ENCODE data around the gene LRP6. TPM values are rescaled to one million over a fixed set of nuclear protein-coding genes. Genes with fewer than 3 reads are reported as not detected.
"Not testable (repeated sequence)": the region's sequence is repeated elsewhere in the genome, so short reads cannot be mapped to it uniquely, and the experiment has no call there.

The LRP6 gene
- total RNA-seq, 1 donor from 2014 or later: 55.8 TPM

- intact Hi-C loops (cut with DNase I): no loop called here
- H3K4me3 ChIP-seq: no peak overlapping the region
- peaks cover 62% of the 10 kb centered on the region for H3K36me3 ChIP-seq
- DNase-seq (no peak), ATAC-seq (no peak)
- no peak overlapping the region for H3K27ac ChIP-seq
- H3K9me3 ChIP-seq: no peaks in the 10 kb centered on the region
- no peaks in the 10 kb centered on the region for H3K27me3 ChIP-seq
- TF ChIP-seq, protein P1, sequence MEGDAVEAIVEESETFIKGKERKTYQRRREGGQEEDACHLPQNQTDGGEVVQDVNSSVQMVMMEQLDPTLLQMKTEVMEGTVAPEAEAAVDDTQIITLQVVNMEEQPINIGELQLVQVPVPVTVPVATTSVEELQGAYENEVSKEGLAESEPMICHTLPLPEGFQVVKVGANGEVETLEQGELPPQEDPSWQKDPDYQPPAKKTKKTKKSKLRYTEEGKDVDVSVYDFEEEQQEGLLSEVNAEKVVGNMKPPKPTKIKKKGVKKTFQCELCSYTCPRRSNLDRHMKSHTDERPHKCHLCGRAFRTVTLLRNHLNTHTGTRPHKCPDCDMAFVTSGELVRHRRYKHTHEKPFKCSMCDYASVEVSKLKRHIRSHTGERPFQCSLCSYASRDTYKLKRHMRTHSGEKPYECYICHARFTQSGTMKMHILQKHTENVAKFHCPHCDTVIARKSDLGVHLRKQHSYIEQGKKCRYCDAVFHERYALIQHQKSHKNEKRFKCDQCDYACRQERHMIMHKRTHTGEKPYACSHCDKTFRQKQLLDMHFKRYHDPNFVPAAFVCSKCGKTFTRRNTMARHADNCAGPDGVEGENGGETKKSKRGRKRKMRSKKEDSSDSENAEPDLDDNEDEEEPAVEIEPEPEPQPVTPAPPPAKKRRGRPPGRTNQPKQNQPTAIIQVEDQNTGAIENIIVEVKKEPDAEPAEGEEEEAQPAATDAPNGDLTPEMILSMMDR (IDR thresholded peaks at IDR 0.05): no peak
- no peaks in the 10 kb centered on the region for H3K4me1 ChIP-seq
Observed at GRCh38 chr12:12126551-12126950, 140.3 kb downstream of the LRP6 start.

DNA sequence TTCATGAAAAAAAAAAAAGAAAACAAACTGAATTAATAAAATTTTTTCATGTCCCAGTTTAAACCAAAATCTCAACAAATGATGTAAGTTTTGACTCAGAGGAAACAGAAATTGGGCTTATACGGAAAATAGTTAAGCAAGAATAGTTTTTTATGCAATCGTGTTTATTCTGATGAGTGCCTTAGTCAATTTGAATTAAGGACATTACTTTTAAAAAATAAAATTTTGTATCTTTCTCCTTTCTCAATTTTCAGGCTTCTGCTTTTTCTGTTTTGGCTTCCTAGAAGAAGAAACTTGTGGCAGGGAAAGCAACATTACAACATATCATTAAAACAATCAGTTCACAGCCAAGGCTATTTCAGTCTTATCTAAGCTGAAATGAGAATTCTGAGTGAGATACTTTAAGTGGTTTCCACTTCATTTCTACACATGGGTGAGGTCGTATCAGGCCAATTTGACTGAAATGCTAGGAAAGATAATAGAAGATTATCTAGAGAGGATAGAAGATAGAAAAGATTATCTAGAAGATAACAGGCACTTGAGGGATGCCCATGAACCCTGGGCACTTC lies 143.7 kb downstream of the LRP6 start:
- no peaks in the 10 kb centered on the region for H3K9me3 ChIP-seq
- H3K4me3 ChIP-seq: no peak overlapping the region
- intact Hi-C loops (cut with DNase I): no loop called here
- DNase-seq (no peak), ATAC-seq (no peak)
- TF ChIP-seq, protein P1 (IDR thresholded peaks at IDR 0.05): no peak
- H3K27ac ChIP-seq: no peak overlapping the region
- no peaks in the 10 kb centered on the region for H3K27me3 ChIP-seq
- H3K4me1 ChIP-seq: no peaks in the 10 kb centered on the region
- peaks cover 53% of the 10 kb centered on the region for H3K36me3 ChIP-seq

GRCh38 chr12:12121061-12121460 lies 145.8 kb downstream of the LRP6 start:
- Histone ChIP-seq H3K36me3 (peaks cover 35% of the 10 kb centered on the region), H3K4me3 (no peak overlapping the region), H3K27me3 (no peaks in the 10 kb centered on the region), H3K4me1 (no peaks in the 10 kb centered on the region), H3K9me3 (no peaks in the 10 kb centered on the region), H3K27ac (no peak overlapping the region)
- TF ChIP-seq, protein P1 (IDR thresholded peaks at IDR 0.05): no peak
- ATAC-seq (no peak), DNase-seq (no peak)
- intact Hi-C loops (cut with DNase I): no loop called here

DNA sequence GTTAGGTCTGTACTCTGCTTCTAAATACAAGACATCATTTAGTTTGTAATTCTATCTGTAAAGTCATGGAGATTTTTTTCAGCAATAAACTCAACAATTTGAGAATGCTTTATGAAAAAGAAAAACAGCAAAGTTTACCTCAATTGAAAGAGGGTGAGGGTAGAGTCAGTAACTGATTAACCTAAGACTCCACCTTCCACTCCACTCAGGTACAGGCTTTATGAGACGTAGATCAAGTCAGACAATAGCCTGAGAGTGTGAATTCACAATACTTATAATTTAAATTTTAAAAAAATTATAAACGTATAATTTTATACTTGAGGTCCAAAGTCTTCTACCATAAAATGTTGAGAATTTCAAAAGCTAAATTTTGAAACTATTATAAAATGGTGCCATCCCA lies 150.2 kb downstream of the LRP6 start:
- Histone ChIP-seq H3K36me3 (peaks cover 17% of the 10 kb centered on the region), H3K4me1 (no peaks in the 10 kb centered on the region), H3K27me3 (no peaks in the 10 kb centered on the region), H3K9me3 (no peaks in the 10 kb centered on the region), H3K27ac (no peak overlapping the region), H3K4me3 (no peak overlapping the region)
- peak; percentile 31 for ATAC-seq
- TF ChIP-seq, protein P1 (IDR thresholded peaks at IDR 0.05): no peak
- no peak for DNase-seq
- intact Hi-C loops (cut with DNase I): no loop called here

DNA sequence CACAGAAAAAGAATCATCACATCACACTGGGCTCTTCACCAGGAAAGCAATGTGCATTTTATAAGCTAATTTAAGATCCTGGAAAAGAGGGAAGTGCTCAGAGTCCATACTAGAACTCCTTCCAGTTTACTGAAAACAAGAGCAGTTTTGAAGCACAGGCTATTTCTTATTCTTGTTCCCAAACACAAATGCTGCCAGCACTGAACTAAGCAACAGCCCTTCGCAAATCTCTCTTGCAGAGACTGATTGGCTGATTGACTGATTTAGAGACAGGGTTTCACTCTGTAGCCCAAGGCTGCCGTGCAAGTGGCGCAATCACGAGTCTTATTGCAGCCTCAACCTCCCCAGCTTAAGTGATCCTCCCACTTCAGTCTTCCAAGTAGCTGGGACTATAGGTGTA lies 151.3 kb downstream of the LRP6 start:
- Histone ChIP-seq H3K4me3 (no peak overlapping the region), H3K4me1 (no peaks in the 10 kb centered on the region), H3K27me3 (no peaks in the 10 kb centered on the region), H3K36me3 (peaks cover 12% of the 10 kb centered on the region), H3K9me3 (no peaks in the 10 kb centered on the region), H3K27ac (no peak overlapping the region)
- DNase-seq (no peak), ATAC-seq (no peak)
- intact Hi-C loops (cut with DNase I): no loop called here
- TF ChIP-seq, protein P1 (IDR thresholded peaks at IDR 0.05): no peak

- H3K27ac ChIP-seq; ATAC-seq; H3K27me3 ChIP-seq; H3K9me3 ChIP-seq; H3K36me3 ChIP-seq; H3K4me3 ChIP-seq; DNase-seq; intact Hi-C loops (cut with DNase I); H3K4me1 ChIP-seq: not testable (repeated sequence)
Observed at GRCh38 chr12:12110923-12111555, 155.8 kb downstream of the LRP6 start.
